Thyroid gland (tissue), 4 donors: ENCODE data around the gene MED20. TPM values are rescaled to one million over a fixed set of nuclear protein-coding genes. Genes with fewer than 3 reads are reported as not detected.
A peak's percentile ranks its signal among the peaks of the same experiment; 100 is the strongest.

Source experiments
- DNase-seq, 2 donors: peaks; one replicate each; pipeline ENCODE4 v3.0.0-alpha.2; 2019
- H3K27ac ChIP-seq, 3 donors: fragments of 200-600 bp; sonication (generic); 1 replicate in 2 of 3; 2 replicates in 1 of 3; pipeline ENCODE4 v1.5.1; 2016 to 2019; ENCODE audit warnings: mild to moderate bottlenecking in 1 of 3, moderate library complexity in 1 of 3
- H3K27me3 ChIP-seq: fragments of 200-600 bp; sonication (generic); one replicate; pipeline ENCODE4 v1.5.1; 2019
- H3K36me3 ChIP-seq, 2 donors: fragments of 200-600 bp; sonication (generic); one replicate each; pipeline ENCODE4 v1.5.1; 2016 to 2019
- H3K4me1 ChIP-seq, 2 donors: fragments of 200-600 bp; sonication (generic); one replicate each; pipeline ENCODE4 v1.5.1; 2017 to 2019
- H3K4me3 ChIP-seq, 3 donors: fragments of 200-600 bp; sonication (generic); replicated peaks in 1 of 3; 1 replicate in 2 of 3; 2 replicates in 1 of 3; pipeline ENCODE4 v1.5.1; 2016; ENCODE audit warnings: mild to moderate bottlenecking in 1 of 3
- H3K9me3 ChIP-seq: fragments of 200-600 bp; sonication (generic); one replicate; pipeline ENCODE4 v1.5.1; 2017
- CTCF ChIP-seq, 6 experiments: fragments of 200-600 bp in 3 of 6; fragments of 450-650 bp in 3 of 6; sonication (generic) in 3 of 6; IDR thresholded peaks; one replicate each; pipeline ENCODE4 v1.5.1; 2016 to 2019; ENCODE audit warnings: antibody characterized with exemption in 6 of 6, mild to moderate bottlenecking in 2 of 6, inconsistent platforms in 1 of 6, moderate library complexity in 1 of 6
- POLR2A ChIP-seq, 2 donors: fragments of 450-650 bp; IDR thresholded peaks; one replicate each; pipeline ENCODE4 v1.6.1; 2017; ENCODE audit warnings: antibody characterized with exemption in 2 of 2, mild to moderate bottlenecking in 2 of 2, moderate library complexity in 1 of 2
- WGBS, 2 donors: methylation state at CpG; one replicate each; pipeline ENCODE4 v1.1.5; 2017; 5-methylcytosine and 5-hydroxymethylcytosine counted together
- intact Hi-C: fragments of 100-400 bp; cut with DNase I; formaldehyde crosslinking; loops from one replicate; pipeline ENCODE4 v1.15.1; 2023
- total RNA-seq, 4 donors: library from RNA; depleted of rRNA; stranded (reverse); fragments of >200 nt; gene quantifications; one replicate each; pipeline ENCODE4 v1.2.3, GENCODE V29; 2016

MED20 gene
- total RNA-seq, 4 donors from 2014 or later, result 20.6 to 27.1 (median 24.3) TPM

GRCh38 chr6:41927253-41927652 lies 6.3 kb upstream of the MED20 start:
- no peaks in the 10 kb centered on the region for H3K27me3 ChIP-seq
- no peak for TF ChIP-seq CTCF (IDR thresholded peaks at IDR 0.05)
- TF ChIP-seq POLR2A (IDR thresholded peaks at IDR 0.05), result no peak
- H3K4me1 ChIP-seq, result peaks cover 4 to 7% of the 10 kb centered on the region in 2 donors
- 94 to 98% methylated on average over 6 of the region's 6 CpGs for WGBS, 2 donors
- DNase-seq, result no peak
- peaks cover 30 to 46% of the 10 kb centered on the region in 2 donors for H3K36me3 ChIP-seq
- no peaks in the 10 kb centered on the region for H3K9me3 ChIP-seq
- intact Hi-C loops, result no loop called here
- H3K4me3 ChIP-seq, result no peak overlapping the region
- H3K27ac ChIP-seq, result no peak overlapping the region

- H3K27me3 ChIP-seq, result no peaks in the 10 kb centered on the region
- no peak overlapping the region for H3K27ac ChIP-seq
- H3K4me1 ChIP-seq, result peaks cover 14 to 23% of the 10 kb centered on the region in 2 donors
- no peak for TF ChIP-seq CTCF (IDR thresholded peaks at IDR 0.05)
- TF ChIP-seq POLR2A (IDR thresholded peaks at IDR 0.05), result no peak
- H3K4me3 ChIP-seq, result peak overlapping the region in 2 of 3 donors; percentile 70 to 85
- intact Hi-C loops, result loop anchor here (5.0 kb wide), 3 partner anchors 120 to 295 kb away; partner anchors contain the start of genes MRPS10 and TOMM6
- WGBS, 2 donors, result 7 to 10% methylated on average over 7 of the region's 7 CpGs
- DNase-seq, result no peak
- H3K9me3 ChIP-seq, result no peaks in the 10 kb centered on the region
- peaks cover under 1 to 1% of the 10 kb centered on the region in 2 donors for H3K36me3 ChIP-seq
Observed at GRCh38 chr6:41922154-41922553, 1.2 kb upstream of the MED20 start.

GRCh38 chr6:41921712-41921998 lies 716 bp upstream of the MED20 start:
- Histone ChIP-seq H3K4me1 (peaks cover 14 to 23% of the 10 kb centered on the region in 2 donors), H3K27me3 (no peaks in the 10 kb centered on the region), H3K4me3 (peak overlapping the region; percentile 13 to 85 (median 70)), H3K27ac (peak overlapping the region in 2 of 3 donors; percentile 96 to 97), H3K36me3 (peaks cover 0 to under 1% of the 10 kb centered on the region in 2 donors), H3K9me3 (no peaks in the 10 kb centered on the region)
- intact Hi-C loops, result loop anchor here (5.0 kb wide), 3 partner anchors 121 to 296 kb away; partner anchors contain the start of genes MRPS10 and TOMM6
- 0 to 2% methylated on average over 19 to 20 of the region's 20 CpGs for WGBS, 2 donors
- no peak for DNase-seq
- TF ChIP-seq CTCF (IDR thresholded peaks at IDR 0.05) (no peak), POLR2A (IDR thresholded peaks at IDR 0.05) (no peak)

GRCh38 chr6:41917528-41917927 lies 3.4 kb downstream of the MED20 start:
- Histone ChIP-seq H3K4me3 (no peak overlapping the region), H3K4me1 (peaks cover 13 to 19% of the 10 kb centered on the region in 2 donors), H3K27ac (no peak overlapping the region), H3K9me3 (no peaks in the 10 kb centered on the region), H3K27me3 (no peaks in the 10 kb centered on the region), H3K36me3 (peaks cover 14 to 23% of the 10 kb centered on the region in 2 donors)
- WGBS, 2 donors, result 63 to 84% methylated on average over 4 of the region's 4 CpGs
- intact Hi-C loops, result no loop called here
- no peak for DNase-seq
- TF ChIP-seq POLR2A (IDR thresholded peaks at IDR 0.05) (no peak), CTCF (IDR thresholded peaks at IDR 0.05) (no peak)

GRCh38 chr6:41914869-41915530 lies 5.9 kb downstream of the MED20 start:
- H3K27ac ChIP-seq, result no peak overlapping the region
- H3K36me3 ChIP-seq, result peaks cover 14 to 24% of the 10 kb centered on the region in 2 donors
- intact Hi-C loops, result no loop called here
- H3K9me3 ChIP-seq, result no peaks in the 10 kb centered on the region
- peaks cover under 1 to 6% of the 10 kb centered on the region in 2 donors for H3K4me1 ChIP-seq
- H3K27me3 ChIP-seq, result no peaks in the 10 kb centered on the region
- H3K4me3 ChIP-seq, result no peak overlapping the region
- TF ChIP-seq CTCF (IDR thresholded peaks at IDR 0.05), result no peak
- no peak for TF ChIP-seq POLR2A (IDR thresholded peaks at IDR 0.05)
- no peak for DNase-seq
- 98 to 100% methylated on average over 4 of the region's 4 CpGs for WGBS, 2 donors
